SK-N-SH treated with all-trans-retinoic acid at 6 μM for 48 hours (cell line): ENCODE data around the gene CDC16.

Experiments used
- ATAC-seq: fragments of 200-7000 bp; cut with Tn5 transposase; 3 replicates; pipeline ENCODE4 v1.9.1; 2020; ENCODE audit warnings: mild to moderate bottlenecking, moderate library complexity
- ARNTL ChIP-seq: fragments of 450-650 bp; formaldehyde crosslinking; IDR thresholded peaks from 2 replicates; pipeline ENCODE4 v1.5.0; 2020; ENCODE audit warnings: low read depth, mild to moderate bottlenecking, moderate library complexity, borderline replicate concordance
- BACH2 ChIP-seq: fragments of 250-450 bp; sonication (Bioruptor Pico); IDR thresholded peaks from 2 replicates; pipeline ENCODE4 v1.9.0; 2021; ENCODE audit warnings: mild to moderate bottlenecking, borderline replicate concordance
- CSDC2 ChIP-seq: fragments of 250-450 bp; sonication (Bioruptor Pico); IDR thresholded peaks from 2 replicates; pipeline ENCODE4 v1.5.0; 2020; ENCODE audit warnings: mild to moderate bottlenecking, moderate library complexity
- ESRRG ChIP-seq: fragments of 250-450 bp; sonication (Bioruptor Pico); IDR thresholded peaks from 2 replicates; pipeline ENCODE4 v1.6.1; 2021; ENCODE audit warnings: mild to moderate bottlenecking
- GLIS3 ChIP-seq: fragments of 250-450 bp; sonication (Bioruptor Pico); IDR thresholded peaks from 2 replicates; pipeline ENCODE4 v1.5.0; 2020; ENCODE audit warnings: mild to moderate bottlenecking, moderate library complexity
- ISL1 ChIP-seq: fragments of 250-450 bp; sonication (Bioruptor Pico); IDR thresholded peaks from 2 replicates; pipeline ENCODE4 v2.1.2; 2022; ENCODE audit warnings: mild to moderate bottlenecking, moderate library complexity
- OSR1 ChIP-seq: fragments of 250-450 bp; sonication (Bioruptor Pico); IDR thresholded peaks from 2 replicates; pipeline ENCODE4 v1.8.0; 2022; ENCODE audit warnings: moderate library complexity, mild to moderate bottlenecking, inconsistent platforms
- POU6F1 ChIP-seq: fragments of 250-450 bp; sonication (Bioruptor Pico); IDR thresholded peaks from 2 replicates; pipeline ENCODE4 v1.8.0; 2021; ENCODE audit warnings: low read depth, mild to moderate bottlenecking, moderate library complexity, borderline replicate concordance
- PPARA ChIP-seq: fragments of 250-450 bp; sonication (Bioruptor Pico); IDR thresholded peaks from 2 replicates; pipeline ENCODE4 v1.5.0; 2020; ENCODE audit warnings: mild to moderate bottlenecking, borderline replicate concordance
- RARB ChIP-seq: fragments of 250-450 bp; sonication (Bioruptor Pico); IDR thresholded peaks from 2 replicates; pipeline ENCODE4 v1.8.0; 2021; ENCODE audit warnings: mild to moderate bottlenecking, moderate library complexity
- SNAI2 ChIP-seq: fragments of 250-450 bp; sonication (Bioruptor Pico); IDR thresholded peaks from 2 replicates; pipeline ENCODE4 v1.5.0; 2020; ENCODE audit warnings: mild to moderate bottlenecking, moderate library complexity
- TCF4 ChIP-seq: fragments of 250-450 bp; sonication (Bioruptor Pico); IDR thresholded peaks from 2 replicates; pipeline ENCODE4 v1.8.0; 2021; ENCODE audit warnings: mild to moderate bottlenecking, moderate library complexity, borderline replicate concordance
- TOX ChIP-seq: fragments of 250-450 bp; sonication (Bioruptor Pico); IDR thresholded peaks from 2 replicates; pipeline ENCODE4 v1.8.0; 2021; ENCODE audit warnings: mild to moderate bottlenecking, moderate library complexity, borderline replicate concordance
- ZC3H10 ChIP-seq: fragments of 250-450 bp; sonication (Bioruptor Pico); IDR thresholded peaks from 2 replicates; pipeline ENCODE4 v1.5.1; 2021; ENCODE audit warnings: mild to moderate bottlenecking, moderate library complexity
- ZFP3 ChIP-seq: fragments of 250-450 bp; sonication (Bioruptor Pico); IDR thresholded peaks from 2 replicates; pipeline ENCODE4 v1.5.0; 2020; ENCODE audit warnings: mild to moderate bottlenecking, moderate library complexity
- ZFP30 ChIP-seq: fragments of 450-650 bp; formaldehyde crosslinking; IDR thresholded peaks from 2 replicates; pipeline ENCODE4 v1.5.0; 2022; ENCODE audit warnings: mild to moderate bottlenecking, moderate library complexity
- ZNF565 ChIP-seq: fragments of 450-650 bp; formaldehyde crosslinking; conservative IDR thresholded peaks from 2 replicates; pipeline ENCODE4 v1.5.0; 2020; ENCODE audit warnings: low read depth, mild to moderate bottlenecking, moderate library complexity
- ZNF70 ChIP-seq: fragments of 450-650 bp; formaldehyde crosslinking; IDR thresholded peaks from 2 replicates; pipeline ENCODE4 v1.5.0; 2020; ENCODE audit warnings: mild to moderate bottlenecking, moderate library complexity
- ZNF8 ChIP-seq: fragments of 450-650 bp; formaldehyde crosslinking; IDR thresholded peaks from 2 replicates; pipeline ENCODE4 v1.5.0; 2020; ENCODE audit warnings: mild to moderate bottlenecking, moderate library complexity
- TF ChIP-seq, protein P1 (sequence below): fragments of 250-450 bp; sonication (Bioruptor Pico); IDR thresholded peaks from 2 replicates; pipeline ENCODE4 v1.5.1; 2021; ENCODE audit warnings: mild to moderate bottlenecking, moderate library complexity
- TF ChIP-seq, protein P2 (sequence below): fragments of 250-450 bp; sonication (Bioruptor Pico); IDR thresholded peaks from 2 replicates; pipeline ENCODE4 v1.5.1; 2020; ENCODE audit warnings: low read depth, mild to moderate bottlenecking, moderate library complexity
- TF ChIP-seq, protein P3 (sequence below): fragments of 250-450 bp; sonication (Bioruptor Pico); IDR thresholded peaks from 2 replicates; pipeline ENCODE4 v1.5.0; 2020; ENCODE audit warnings: mild to moderate bottlenecking, moderate library complexity
- TF ChIP-seq, protein P4 (sequence below): fragments of 250-450 bp; sonication (Bioruptor Pico); IDR thresholded peaks from 2 replicates; pipeline ENCODE4 v1.8.0; 2020; ENCODE audit warnings: mild to moderate bottlenecking, moderate library complexity, borderline replicate concordance

The CDC16 gene

DNA sequence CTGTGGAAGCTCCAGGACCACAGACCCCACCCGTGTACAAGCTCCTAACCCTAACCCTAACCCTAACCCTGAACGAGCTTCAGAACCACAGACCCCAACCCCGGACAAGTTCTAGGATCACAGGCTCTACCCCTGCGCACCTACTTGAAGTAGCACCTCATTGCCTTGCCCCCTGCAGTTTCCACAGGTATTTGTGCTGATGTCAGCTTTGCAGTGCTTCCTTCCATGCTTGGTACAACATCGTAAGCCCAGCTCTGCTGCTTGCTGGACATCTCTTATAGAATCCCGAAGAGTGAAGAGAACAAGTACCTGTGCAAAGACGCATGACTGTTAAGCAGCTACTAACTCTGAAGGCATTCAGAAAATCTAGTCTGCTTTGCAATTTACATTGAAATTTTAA, 20.7 kb upstream of the CDC16 start:
- TF ChIP-seq ZNF70 (no peak), ARNTL (CRISPR knock-in tag) (no peak), SNAI2 (no peak), PPARA (CRISPR knock-in tag) (no peak), ZFP30 (no peak), RARB (no peak), ZNF565 (CRISPR knock-in tag) (no peak), TOX (CRISPR knock-in tag) (no peak), ZC3H10 (CRISPR knock-in tag) (no peak), OSR1 (no peak), POU6F1 (CRISPR knock-in tag) (no peak), TCF4 (CRISPR knock-in tag) (no peak), ESRRG (CRISPR knock-in tag) (no peak), ZFP3 (CRISPR knock-in tag) (no peak), GLIS3 (CRISPR knock-in tag) (no peak)
- TF ChIP-seq, protein P1, sequence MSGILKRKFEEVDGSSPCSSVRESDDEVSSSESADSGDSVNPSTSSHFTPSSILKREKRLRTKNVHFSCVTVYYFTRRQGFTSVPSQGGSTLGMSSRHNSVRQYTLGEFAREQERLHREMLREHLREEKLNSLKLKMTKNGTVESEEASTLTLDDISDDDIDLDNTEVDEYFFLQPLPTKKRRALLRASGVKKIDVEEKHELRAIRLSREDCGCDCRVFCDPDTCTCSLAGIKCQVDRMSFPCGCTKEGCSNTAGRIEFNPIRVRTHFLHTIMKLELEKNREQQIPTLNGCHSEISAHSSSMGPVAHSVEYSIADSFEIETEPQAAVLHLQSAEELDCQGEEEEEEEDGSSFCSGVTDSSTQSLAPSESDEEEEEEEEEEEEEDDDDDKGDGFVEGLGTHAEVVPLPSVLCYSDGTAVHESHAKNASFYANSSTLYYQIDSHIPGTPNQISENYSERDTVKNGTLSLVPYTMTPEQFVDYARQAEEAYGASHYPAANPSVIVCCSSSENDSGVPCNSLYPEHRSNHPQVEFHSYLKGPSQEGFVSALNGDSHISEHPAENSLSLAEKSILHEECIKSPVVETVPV (CRISPR knock-in tag), result no peak
- TF ChIP-seq, protein P2, sequence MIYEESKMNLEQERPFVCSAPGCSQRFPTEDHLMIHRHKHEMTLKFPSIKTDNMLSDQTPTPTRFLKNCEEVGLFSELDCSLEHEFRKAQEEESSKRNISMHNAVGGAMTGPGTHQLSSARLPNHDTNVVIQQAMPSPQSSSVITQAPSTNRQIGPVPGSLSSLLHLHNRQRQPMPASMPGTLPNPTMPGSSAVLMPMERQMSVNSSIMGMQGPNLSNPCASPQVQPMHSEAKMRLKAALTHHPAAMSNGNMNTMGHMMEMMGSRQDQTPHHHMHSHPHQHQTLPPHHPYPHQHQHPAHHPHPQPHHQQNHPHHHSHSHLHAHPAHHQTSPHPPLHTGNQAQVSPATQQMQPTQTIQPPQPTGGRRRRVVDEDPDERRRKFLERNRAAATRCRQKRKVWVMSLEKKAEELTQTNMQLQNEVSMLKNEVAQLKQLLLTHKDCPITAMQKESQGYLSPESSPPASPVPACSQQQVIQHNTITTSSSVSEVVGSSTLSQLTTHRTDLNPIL (CRISPR knock-in tag), result no peak
- TF ChIP-seq, protein P3, sequence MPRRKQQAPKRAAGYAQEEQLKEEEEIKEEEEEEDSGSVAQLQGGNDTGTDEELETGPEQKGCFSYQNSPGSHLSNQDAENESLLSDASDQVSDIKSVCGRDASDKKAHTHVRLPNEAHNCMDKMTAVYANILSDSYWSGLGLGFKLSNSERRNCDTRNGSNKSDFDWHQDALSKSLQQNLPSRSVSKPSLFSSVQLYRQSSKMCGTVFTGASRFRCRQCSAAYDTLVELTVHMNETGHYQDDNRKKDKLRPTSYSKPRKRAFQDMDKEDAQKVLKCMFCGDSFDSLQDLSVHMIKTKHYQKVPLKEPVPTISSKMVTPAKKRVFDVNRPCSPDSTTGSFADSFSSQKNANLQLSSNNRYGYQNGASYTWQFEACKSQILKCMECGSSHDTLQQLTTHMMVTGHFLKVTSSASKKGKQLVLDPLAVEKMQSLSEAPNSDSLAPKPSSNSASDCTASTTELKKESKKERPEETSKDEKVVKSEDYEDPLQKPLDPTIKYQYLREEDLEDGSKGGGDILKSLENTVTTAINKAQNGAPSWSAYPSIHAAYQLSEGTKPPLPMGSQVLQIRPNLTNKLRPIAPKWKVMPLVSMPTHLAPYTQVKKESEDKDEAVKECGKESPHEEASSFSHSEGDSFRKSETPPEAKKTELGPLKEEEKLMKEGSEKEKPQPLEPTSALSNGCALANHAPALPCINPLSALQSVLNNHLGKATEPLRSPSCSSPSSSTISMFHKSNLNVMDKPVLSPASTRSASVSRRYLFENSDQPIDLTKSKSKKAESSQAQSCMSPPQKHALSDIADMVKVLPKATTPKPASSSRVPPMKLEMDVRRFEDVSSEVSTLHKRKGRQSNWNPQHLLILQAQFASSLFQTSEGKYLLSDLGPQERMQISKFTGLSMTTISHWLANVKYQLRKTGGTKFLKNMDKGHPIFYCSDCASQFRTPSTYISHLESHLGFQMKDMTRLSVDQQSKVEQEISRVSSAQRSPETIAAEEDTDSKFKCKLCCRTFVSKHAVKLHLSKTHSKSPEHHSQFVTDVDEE, result no peak
- no peak for ATAC-seq

DNA sequence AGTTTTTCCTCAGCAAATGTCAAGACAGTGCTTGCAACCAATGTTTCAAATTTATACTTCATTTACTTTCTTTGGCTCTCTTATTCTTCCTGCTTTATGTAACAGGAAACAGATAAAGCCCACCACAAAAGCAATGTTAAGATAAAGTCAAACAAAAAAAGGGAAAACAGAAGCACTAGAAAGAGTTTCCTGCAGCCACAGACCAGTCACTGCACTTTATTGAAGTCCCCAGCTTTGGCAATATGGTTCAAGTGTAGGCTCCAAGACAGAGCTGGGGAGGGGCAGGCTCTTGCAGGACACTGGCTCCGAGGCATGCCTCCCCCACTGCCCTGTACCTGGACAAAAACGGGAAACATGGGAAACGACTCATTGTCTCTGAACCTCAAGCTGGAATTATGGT, 15.3 kb upstream of the CDC16 start:
- no peak for ATAC-seq
- TF ChIP-seq, protein P4, sequence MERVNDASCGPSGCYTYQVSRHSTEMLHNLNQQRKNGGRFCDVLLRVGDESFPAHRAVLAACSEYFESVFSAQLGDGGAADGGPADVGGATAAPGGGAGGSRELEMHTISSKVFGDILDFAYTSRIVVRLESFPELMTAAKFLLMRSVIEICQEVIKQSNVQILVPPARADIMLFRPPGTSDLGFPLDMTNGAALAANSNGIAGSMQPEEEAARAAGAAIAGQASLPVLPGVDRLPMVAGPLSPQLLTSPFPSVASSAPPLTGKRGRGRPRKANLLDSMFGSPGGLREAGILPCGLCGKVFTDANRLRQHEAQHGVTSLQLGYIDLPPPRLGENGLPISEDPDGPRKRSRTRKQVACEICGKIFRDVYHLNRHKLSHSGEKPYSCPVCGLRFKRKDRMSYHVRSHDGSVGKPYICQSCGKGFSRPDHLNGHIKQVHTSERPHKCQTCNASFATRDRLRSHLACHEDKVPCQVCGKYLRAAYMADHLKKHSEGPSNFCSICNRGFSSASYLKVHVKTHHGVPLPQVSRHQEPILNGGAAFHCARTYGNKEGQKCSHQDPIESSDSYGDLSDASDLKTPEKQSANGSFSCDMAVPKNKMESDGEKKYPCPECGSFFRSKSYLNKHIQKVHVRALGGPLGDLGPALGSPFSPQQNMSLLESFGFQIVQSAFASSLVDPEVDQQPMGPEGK (CRISPR knock-in tag), result no peak
- TF ChIP-seq ESRRG (CRISPR knock-in tag), result no peak
- TF ChIP-seq ZNF70, result no peak
- no peak for TF ChIP-seq ZNF8
- no peak for TF ChIP-seq ZFP30
- no peak for TF ChIP-seq BACH2 (CRISPR knock-in tag)
- TF ChIP-seq TCF4 (CRISPR knock-in tag), result no peak
- TF ChIP-seq RARB, result no peak
- no peak for TF ChIP-seq ARNTL (CRISPR knock-in tag)
- TF ChIP-seq, protein P3, result no peak
- TF ChIP-seq POU6F1 (CRISPR knock-in tag), result no peak
- TF ChIP-seq TOX (CRISPR knock-in tag), result no peak
- no peak for TF ChIP-seq ZC3H10 (CRISPR knock-in tag)
- no peak for TF ChIP-seq CSDC2 (CRISPR knock-in tag)
- TF ChIP-seq GLIS3 (CRISPR knock-in tag), result no peak
- no peak for TF ChIP-seq ISL1 (CRISPR knock-in tag)
- no peak for TF ChIP-seq SNAI2
